SK-N-MC (cell line): ENCODE data around the gene NINJ1.
"Not testable (repeated sequence)": the region's sequence is repeated elsewhere in the genome, so short reads cannot be mapped to it uniquely, and the experiment has no call there.

ENCODE experiments used
- DNase-seq: peaks from one replicate; pipeline ENCODE4 v3.0.0-alpha.2; 2011; ENCODE audit warnings: low read depth, low spot score
- H3K27ac ChIP-seq: fragments of 200-600 bp; sonication (generic); 2 replicates; pipeline ENCODE4 v1.5.1; 2016; ENCODE audit warnings: mixed run types
- H3K36me3 ChIP-seq: fragments of 200-600 bp; sonication (generic); 2 replicates; pipeline ENCODE4 v1.6.1; 2017; ENCODE audit warnings: antibody characterized with exemption, low read length, mixed read lengths; ENCODE audit not compliant: insufficient read depth
- H3K4me3 ChIP-seq: fragments of 200-600 bp; sonication (generic); 2 replicates; pipeline ENCODE4 v1.5.1; 2016
- H3K9ac ChIP-seq: fragments of 200-600 bp; sonication (generic); 2 replicates; pipeline ENCODE4 v1.8.0; 2017; ENCODE audit warnings: mixed run types, mixed read lengths; ENCODE audit not compliant: insufficient read length
- H3K9me3 ChIP-seq: fragments of 200-600 bp; sonication (generic); 2 replicates; pipeline ENCODE4 v1.6.1; 2017; ENCODE audit warnings: low read depth, mild to moderate bottlenecking, antibody characterized with exemption, low read length, moderate library complexity, mixed read lengths
- EZH2 ChIP-seq: fragments of 200-600 bp; sonication (generic); IDR thresholded peaks from one replicate; pipeline ENCODE4 v1.6.1; 2017; ENCODE audit warnings: antibody characterized with exemption
- FOXP2 ChIP-seq: optimal IDR thresholded peaks from 2 replicates; pipeline ENCODE3; 2011; ENCODE audit warnings: mild to moderate bottlenecking, moderate library complexity; ENCODE audit not compliant: insufficient read depth; ENCODE audit errors: extremely low read length, control extremely low read depth
- POLR2AphosphoS5 ChIP-seq: IDR thresholded peaks from 2 replicates; pipeline ENCODE4 v1.6.1; 2012; ENCODE audit warnings: mild to moderate bottlenecking, low read depth, low read length, borderline replicate concordance

The NINJ1 gene

GRCh38 chr9:93107151-93107824, 26.8 kb downstream of the NINJ1 start:
- H3K27ac ChIP-seq: no peak overlapping the region
- H3K9ac ChIP-seq: no peak overlapping the region
- peaks cover 1% of the 10 kb centered on the region; the same call in 1 of the 2 replicates for H3K9me3 ChIP-seq
- DNase-seq: no peak
- no peaks in the 10 kb centered on the region for H3K36me3 ChIP-seq
- H3K4me3 ChIP-seq: no peak overlapping the region
- TF ChIP-seq FOXP2: no peak
- TF ChIP-seq POLR2AphosphoS5: no peak
- TF ChIP-seq EZH2: no peak

GRCh38 chr9:93105620-93106019, 28.4 kb downstream of the NINJ1 start:
- Histone ChIP-seq H3K9ac (no peak overlapping the region), H3K36me3 (no peaks in the 10 kb centered on the region), H3K9me3 (peaks cover 4% of the 10 kb centered on the region; the same call in 1 of the 2 replicates), H3K4me3 (no peak overlapping the region), H3K27ac (no peak overlapping the region)
- DNase-seq: no peak
- TF ChIP-seq EZH2 (no peak), FOXP2 (no peak), POLR2AphosphoS5 (no peak)

GRCh38 chr9:93101086-93101485, 33.0 kb downstream of the NINJ1 start:
- H3K36me3 ChIP-seq, H3K4me3 ChIP-seq, H3K9ac ChIP-seq, H3K9me3 ChIP-seq, H3K27ac ChIP-seq, DNase-seq: not testable (repeated sequence)

GRCh38 chr9:93100276-93100636, 33.8 kb downstream of the NINJ1 start:
- Histone ChIP-seq H3K9me3 (peaks cover 4% of the 10 kb centered on the region; the same call in 1 of the 2 replicates), H3K27ac (no peak overlapping the region), H3K4me3 (no peak overlapping the region), H3K36me3 (no peaks in the 10 kb centered on the region), H3K9ac (no peak overlapping the region)
- TF ChIP-seq FOXP2: no peak
- no peak for DNase-seq

- Histone ChIP-seq H3K9ac (no peak overlapping the region), H3K36me3 (no peaks in the 10 kb centered on the region), H3K4me3 (no peak overlapping the region), H3K27ac (no peak overlapping the region), H3K9me3 (peaks cover 4% of the 10 kb centered on the region; the same call in 1 of the 2 replicates)
- no peak for DNase-seq
- TF ChIP-seq FOXP2 (no peak), EZH2 (no peak), POLR2AphosphoS5 (no peak)
These were observed 34.3 kb downstream of the NINJ1 start for GRCh38 chr9:93099551-93100275.

GRCh38 chr9:93098236-93098946, 35.7 kb downstream of the NINJ1 start:
- DNase-seq: no peak
- Histone ChIP-seq H3K36me3 (no peaks in the 10 kb centered on the region), H3K4me3 (no peak overlapping the region), H3K9me3 (peaks cover 4% of the 10 kb centered on the region; the same call in 1 of the 2 replicates), H3K9ac (no peak overlapping the region), H3K27ac (no peak overlapping the region)
- no peak for TF ChIP-seq EZH2
- TF ChIP-seq POLR2AphosphoS5: no peak
- TF ChIP-seq FOXP2: no peak

GRCh38 chr9:93097511-93098201, 36.4 kb downstream of the NINJ1 start:
- DNase-seq: no peak
- no peak for TF ChIP-seq EZH2
- no peak for TF ChIP-seq FOXP2
- TF ChIP-seq POLR2AphosphoS5: no peak
- Histone ChIP-seq H3K9ac (no peak overlapping the region), H3K36me3 (no peaks in the 10 kb centered on the region), H3K27ac (no peak overlapping the region), H3K9me3 (peaks cover 4% of the 10 kb centered on the region; the same call in 1 of the 2 replicates), H3K4me3 (peak overlapping the region; percentile 85; the same call in 1 of the 2 replicates)

- no peak overlapping the region for H3K27ac ChIP-seq
These were observed 37.2 kb downstream of the NINJ1 start for GRCh38 chr9:93096811-93097382.

More at GRCh38 chr9:93096811-93097382, 37.2 kb downstream of the NINJ1 start:
- no peaks in the 10 kb centered on the region; the same call in 1 of the 2 replicates for H3K9me3 ChIP-seq
- no peaks in the 10 kb centered on the region for H3K36me3 ChIP-seq
- peak overlapping the region; percentile 85 for H3K4me3 ChIP-seq
- DNase-seq: no peak
- no peak for TF ChIP-seq POLR2AphosphoS5
- no peak for TF ChIP-seq FOXP2
- no peak for TF ChIP-seq EZH2
- H3K9ac ChIP-seq: no peak overlapping the region
